ENCODE results near the gene KLHL5. TPM values are rescaled to one million over a fixed set of nuclear protein-coding genes. Genes with fewer than 3 reads are reported as not detected.

Gene KLHL5
- total RNA-seq, 1 donor from 2014 or later = 34.0 TPM

- Histone ChIP-seq H3K9me3 (no peaks in the 10 kb centered on the region), H3K27me3 (no peaks in the 10 kb centered on the region), H3K4me1 (no peaks in the 10 kb centered on the region), H3K27ac (no peak overlapping the region), H3K36me3 (no peaks in the 10 kb centered on the region), H3K4me3 (no peak overlapping the region)
- DNase-seq (no peak), ATAC-seq (no peak)
- intact Hi-C loops (cut with DNase I) = no loop called here
- TF ChIP-seq, protein P1, sequence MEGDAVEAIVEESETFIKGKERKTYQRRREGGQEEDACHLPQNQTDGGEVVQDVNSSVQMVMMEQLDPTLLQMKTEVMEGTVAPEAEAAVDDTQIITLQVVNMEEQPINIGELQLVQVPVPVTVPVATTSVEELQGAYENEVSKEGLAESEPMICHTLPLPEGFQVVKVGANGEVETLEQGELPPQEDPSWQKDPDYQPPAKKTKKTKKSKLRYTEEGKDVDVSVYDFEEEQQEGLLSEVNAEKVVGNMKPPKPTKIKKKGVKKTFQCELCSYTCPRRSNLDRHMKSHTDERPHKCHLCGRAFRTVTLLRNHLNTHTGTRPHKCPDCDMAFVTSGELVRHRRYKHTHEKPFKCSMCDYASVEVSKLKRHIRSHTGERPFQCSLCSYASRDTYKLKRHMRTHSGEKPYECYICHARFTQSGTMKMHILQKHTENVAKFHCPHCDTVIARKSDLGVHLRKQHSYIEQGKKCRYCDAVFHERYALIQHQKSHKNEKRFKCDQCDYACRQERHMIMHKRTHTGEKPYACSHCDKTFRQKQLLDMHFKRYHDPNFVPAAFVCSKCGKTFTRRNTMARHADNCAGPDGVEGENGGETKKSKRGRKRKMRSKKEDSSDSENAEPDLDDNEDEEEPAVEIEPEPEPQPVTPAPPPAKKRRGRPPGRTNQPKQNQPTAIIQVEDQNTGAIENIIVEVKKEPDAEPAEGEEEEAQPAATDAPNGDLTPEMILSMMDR (IDR thresholded peaks at IDR 0.05) = no peak
Observed at GRCh38 chr4:39170301-39170700, 108.3 kb downstream of the KLHL5 start.

Other genes starting within 250 kb of the KLHL5 start
- gene TLR6, start 205.4 kb upstream of the KLHL5 start, total RNA-seq = 9.6 TPM
- gene FAM114A1, start 194.4 kb upstream of the KLHL5 start, total RNA-seq = 39.8 TPM
- 1.2 TPM for gene TMEM156, start 29.8 kb upstream of the KLHL5 start, total RNA-seq
- 32.9 TPM for gene WDR19, start 120.3 kb downstream of the KLHL5 start, total RNA-seq

All from upper lobe of right lung (tissue), 1 donor.